Right lobe of liver (tissue), 4 donors: Measurements from ENCODE around the gene DBF4B.

Experiments
- CTCF ChIP-seq, 4 donors: fragments of 200-600 bp in 3 of 4; fragments of 450-650 bp in 1 of 4; IDR thresholded peaks; one replicate each; pipeline versions ENCODE4 v1.5.1 to v1.8.0; 2016 to 2022; ENCODE audit warnings: antibody characterized with exemption in 4 of 4, mild to moderate bottlenecking in 2 of 4
- POLR2A ChIP-seq: fragments of 450-650 bp; IDR thresholded peaks from one replicate; pipeline ENCODE4 v1.6.1; 2017; ENCODE audit warnings: antibody characterized with exemption, mild to moderate bottlenecking
- donor health status: DM: no; HTN: no; CAD: no.
- donor health status: DM: no; HTN: no; CAD: no.
- donor health status: DM: no; HTN: yes; CAD: no.

- TF ChIP-seq CTCF (IDR thresholded peaks at IDR 0.05) (no peak), POLR2A (no peak)
Measured at GRCh38 chr17:44765965-44766364, 57.5 kb downstream of the DBF4B start.
